MCF 10A (cell line): Measurements from ENCODE around the gene FXN. TPM values are rescaled to one million over a fixed set of nuclear protein-coding genes. Genes with fewer than 3 reads are reported as not detected.
A peak's percentile ranks its signal among the peaks of the same experiment; 100 is the strongest.

Experiments used
- BruUV-seq: library from RNA; stranded (reverse); fragments of 400-500 nt; replicated peaks from 2 replicates; lab custom pipeline; 2021; lab: Mats Ljungman, UMichigan
- CTCF ChIA-PET: fragments of 300-600 bp; sonication (Branson Sonifier 250); formaldehyde crosslinking; extraction: SDS; loops from one replicate; lab custom pipeline; 2021; ENCODE audit warnings: antibody characterized with exemption, inconsistent platforms; lab: Yijun Ruan, JAX
- POLR2A ChIA-PET: fragments of 300-600, 350-650 bp; sonication (Branson Sonifier 250); formaldehyde crosslinking; extraction: SDS; loops from one replicate; lab custom pipeline; 2020; ENCODE audit warnings: antibody characterized with exemption, inconsistent platforms; lab: Yijun Ruan, JAX
- DNase-seq: peaks from one replicate; pipeline ENCODE4 v3.0.0-alpha.2; 2018; ENCODE audit not compliant: unreplicated experiment
- H3K27ac Mint-ChIP-seq: one replicate; pipeline ENCODE4 v1.8.0; 2022; ENCODE audit warnings: mild to moderate bottlenecking, low read depth, mixed read lengths; ENCODE audit not compliant: unreplicated experiment
- H3K27me3 Mint-ChIP-seq: one replicate; pipeline ENCODE4 v1.8.0; 2022; ENCODE audit warnings: mixed read lengths; ENCODE audit not compliant: insufficient read depth, unreplicated experiment
- H3K36me3 Mint-ChIP-seq: one replicate; pipeline ENCODE4 v1.8.0; 2022; ENCODE audit warnings: mild to moderate bottlenecking, moderate library complexity, mixed read lengths; ENCODE audit not compliant: insufficient read depth, unreplicated experiment
- H3K4me1 Mint-ChIP-seq: one replicate; pipeline ENCODE4 v1.8.0; 2022; ENCODE audit warnings: mixed read lengths; ENCODE audit not compliant: insufficient read depth, unreplicated experiment
- H3K4me3 Mint-ChIP-seq: one replicate; pipeline ENCODE4 v1.8.0; 2022; ENCODE audit warnings: mild to moderate bottlenecking, moderate library complexity, mixed read lengths; ENCODE audit not compliant: unreplicated experiment
- H3K9me3 Mint-ChIP-seq: one replicate; pipeline ENCODE4 v1.8.0; 2022; ENCODE audit warnings: mixed read lengths; ENCODE audit not compliant: unreplicated experiment
- intact Hi-C: fragments of 100-400 bp; cut with micrococcal nuclease; formaldehyde crosslinking; loops from 2 replicates; pipeline ENCODE4 v1.14.1; 2022
- total RNA-seq: library from RNA; stranded (reverse); gene quantifications from 2 replicates; pipeline ENCODE4 v1.2.3, GENCODE V29; 2022
- TF ChIP-seq, protein P1 (sequence below): fragments of 200-600 bp; IDR thresholded peaks from one replicate; pipeline ENCODE4 v1.8.0; 2022; ENCODE audit warnings: antibody characterized with exemption, mild to moderate bottlenecking; ENCODE audit not compliant: unreplicated experiment

The FXN gene
- total RNA-seq, 1 experiment from 2014 or later = 31.6 TPM

DNA sequence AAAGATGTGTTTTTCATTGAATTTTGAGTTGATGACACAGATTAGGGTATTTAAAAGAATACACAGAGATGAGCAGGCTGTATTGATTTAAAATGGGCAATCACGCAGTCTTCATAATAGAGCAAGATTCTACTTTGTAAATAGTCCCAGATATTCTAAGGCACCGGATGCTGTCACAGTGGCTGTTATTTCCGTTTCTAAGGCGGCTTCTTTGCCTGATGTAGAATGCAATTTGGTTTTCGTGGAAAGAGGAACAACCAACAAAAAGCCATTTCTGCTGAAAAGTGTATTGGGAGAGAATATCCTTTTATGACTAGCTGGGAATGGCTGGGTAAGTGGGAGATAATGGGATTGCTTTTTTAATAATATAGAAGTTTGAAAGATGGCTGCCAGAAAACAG, 39.1 kb upstream of the FXN start:
- Mint-ChIP-seq H3K27ac (no peak overlapping the region), H3K27me3 (peaks cover 54% of the 10 kb centered on the region), H3K4me1 (no peaks in the 10 kb centered on the region), H3K9me3 (no peaks in the 10 kb centered on the region), H3K36me3 (no peaks in the 10 kb centered on the region), H3K4me3 (no peak overlapping the region)
- CTCF ChIA-PET = interaction anchor here (0.6 to 10.2 kb wide), 6 partner anchors 16 to 428 kb away, joined by 3 to 66 read pairs (median 3); no protein-coding TSS in a partner anchor
- no peak for DNase-seq
- TF ChIP-seq, protein P1, sequence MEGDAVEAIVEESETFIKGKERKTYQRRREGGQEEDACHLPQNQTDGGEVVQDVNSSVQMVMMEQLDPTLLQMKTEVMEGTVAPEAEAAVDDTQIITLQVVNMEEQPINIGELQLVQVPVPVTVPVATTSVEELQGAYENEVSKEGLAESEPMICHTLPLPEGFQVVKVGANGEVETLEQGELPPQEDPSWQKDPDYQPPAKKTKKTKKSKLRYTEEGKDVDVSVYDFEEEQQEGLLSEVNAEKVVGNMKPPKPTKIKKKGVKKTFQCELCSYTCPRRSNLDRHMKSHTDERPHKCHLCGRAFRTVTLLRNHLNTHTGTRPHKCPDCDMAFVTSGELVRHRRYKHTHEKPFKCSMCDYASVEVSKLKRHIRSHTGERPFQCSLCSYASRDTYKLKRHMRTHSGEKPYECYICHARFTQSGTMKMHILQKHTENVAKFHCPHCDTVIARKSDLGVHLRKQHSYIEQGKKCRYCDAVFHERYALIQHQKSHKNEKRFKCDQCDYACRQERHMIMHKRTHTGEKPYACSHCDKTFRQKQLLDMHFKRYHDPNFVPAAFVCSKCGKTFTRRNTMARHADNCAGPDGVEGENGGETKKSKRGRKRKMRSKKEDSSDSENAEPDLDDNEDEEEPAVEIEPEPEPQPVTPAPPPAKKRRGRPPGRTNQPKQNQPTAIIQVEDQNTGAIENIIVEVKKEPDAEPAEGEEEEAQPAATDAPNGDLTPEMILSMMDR = no peak
- intact Hi-C loops = no loop called here
- no TSS peak for BruUV-seq
- POLR2A ChIA-PET = no interaction called here

DNA sequence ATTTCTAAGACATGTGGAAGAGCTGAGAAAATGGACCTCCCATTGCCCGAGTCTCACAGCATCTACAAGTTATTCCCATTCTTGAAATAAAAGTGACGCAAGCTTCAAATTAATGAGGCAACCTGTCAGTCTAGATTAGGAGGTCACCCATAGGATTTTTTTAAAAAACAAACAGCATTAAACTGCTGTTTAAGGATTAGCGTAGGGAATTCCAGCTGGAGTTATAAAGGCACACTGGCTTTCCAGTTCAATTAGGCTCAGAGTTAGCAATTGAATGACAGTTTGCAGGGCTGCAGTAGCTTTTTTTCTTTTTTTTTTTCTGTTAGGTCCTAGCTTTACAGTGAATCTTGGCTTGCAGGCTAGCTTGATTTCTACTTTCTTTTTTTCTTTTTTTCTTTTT, 37.9 kb upstream of the FXN start:
- Mint-ChIP-seq H3K9me3 (no peaks in the 10 kb centered on the region), H3K4me3 (no peak overlapping the region), H3K27ac (no peak overlapping the region), H3K4me1 (no peaks in the 10 kb centered on the region), H3K36me3 (no peaks in the 10 kb centered on the region), H3K27me3 (peaks cover 66% of the 10 kb centered on the region)
- POLR2A ChIA-PET = no interaction called here
- intact Hi-C loops = no loop called here
- TF ChIP-seq, protein P1 = no peak
- DNase-seq = no peak
- BruUV-seq = no TSS peak
- CTCF ChIA-PET = interaction anchor here (0.6 to 10.2 kb wide), 12 partner anchors 11 to 562 kb away, joined by 3 to 66 read pairs (median 3); partner anchors contain the start of gene FXN

DNA sequence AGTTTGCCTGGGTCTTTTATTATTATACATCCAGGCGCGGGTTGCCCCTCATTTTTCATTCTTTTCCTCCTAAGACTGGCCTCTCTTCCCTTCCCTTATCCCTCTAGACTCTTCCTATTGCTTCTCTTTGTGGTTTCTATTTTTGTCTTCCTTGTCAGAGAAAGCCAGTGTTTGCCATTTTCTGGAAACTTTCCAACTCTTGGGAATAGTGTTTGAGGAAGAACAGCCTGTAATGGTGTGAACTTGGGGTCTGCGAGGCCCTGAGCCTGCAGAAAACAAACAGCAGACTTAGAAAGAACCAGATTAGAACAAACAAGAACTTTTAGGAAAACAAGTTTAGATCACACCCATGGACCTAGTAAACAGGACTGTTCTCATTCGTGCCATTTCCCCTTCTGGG, 37.2 kb upstream of the FXN start:
- H3K36me3 Mint-ChIP-seq = no peaks in the 10 kb centered on the region
- H3K4me3 Mint-ChIP-seq = no peak overlapping the region
- TF ChIP-seq, protein P1 = no peak
- DNase-seq = no peak
- ChIA-PET CTCF (interaction anchor here (0.7 to 10.2 kb wide), 7 partner anchors 12 to 415 kb away, joined by 3 to 66 read pairs (median 3); partner anchors contain the start of gene FXN), POLR2A (no interaction called here)
- H3K27ac Mint-ChIP-seq = no peak overlapping the region
- H3K4me1 Mint-ChIP-seq = no peaks in the 10 kb centered on the region
- peaks cover 73% of the 10 kb centered on the region for H3K27me3 Mint-ChIP-seq
- BruUV-seq = no TSS peak
- intact Hi-C loops = no loop called here
- H3K9me3 Mint-ChIP-seq = no peaks in the 10 kb centered on the region

- peak overlapping the region; percentile 84 for H3K27ac Mint-ChIP-seq
- H3K27me3 Mint-ChIP-seq = peaks cover 77% of the 10 kb centered on the region
- no peaks in the 10 kb centered on the region for H3K4me1 Mint-ChIP-seq
- TF ChIP-seq, protein P1 = no peak
- no TSS peak for BruUV-seq
- H3K36me3 Mint-ChIP-seq = no peaks in the 10 kb centered on the region
- intact Hi-C loops = loop anchor here (1.0 kb wide), 2 partner anchors 415 to 492 kb away; no protein-coding TSS in a partner anchor
- ChIA-PET POLR2A (no interaction called here), CTCF (interaction anchor here (0.6 to 10.2 kb wide), 22 partner anchors 8 to 439 kb away, joined by 3 to 66 read pairs (median 5); no protein-coding TSS in a partner anchor)
- DNase-seq = no peak
- H3K9me3 Mint-ChIP-seq = no peaks in the 10 kb centered on the region
- H3K4me3 Mint-ChIP-seq = no peak overlapping the region
Measured at GRCh38 chr9:68998812-68999211, 36.7 kb upstream of the FXN start.
